ENCODE results near the gene ST6GALNAC2. TPM values are rescaled to one million over a fixed set of nuclear protein-coding genes. Genes with fewer than 3 reads are reported as not detected.
"Not testable (repeated sequence)": the region's sequence is repeated elsewhere in the genome, so short reads cannot be mapped to it uniquely, and the experiment has no call there.

The ST6GALNAC2 gene
- total RNA-seq, 2 donors from 2014 or later = 3.9 to 4.5 TPM

DNA sequence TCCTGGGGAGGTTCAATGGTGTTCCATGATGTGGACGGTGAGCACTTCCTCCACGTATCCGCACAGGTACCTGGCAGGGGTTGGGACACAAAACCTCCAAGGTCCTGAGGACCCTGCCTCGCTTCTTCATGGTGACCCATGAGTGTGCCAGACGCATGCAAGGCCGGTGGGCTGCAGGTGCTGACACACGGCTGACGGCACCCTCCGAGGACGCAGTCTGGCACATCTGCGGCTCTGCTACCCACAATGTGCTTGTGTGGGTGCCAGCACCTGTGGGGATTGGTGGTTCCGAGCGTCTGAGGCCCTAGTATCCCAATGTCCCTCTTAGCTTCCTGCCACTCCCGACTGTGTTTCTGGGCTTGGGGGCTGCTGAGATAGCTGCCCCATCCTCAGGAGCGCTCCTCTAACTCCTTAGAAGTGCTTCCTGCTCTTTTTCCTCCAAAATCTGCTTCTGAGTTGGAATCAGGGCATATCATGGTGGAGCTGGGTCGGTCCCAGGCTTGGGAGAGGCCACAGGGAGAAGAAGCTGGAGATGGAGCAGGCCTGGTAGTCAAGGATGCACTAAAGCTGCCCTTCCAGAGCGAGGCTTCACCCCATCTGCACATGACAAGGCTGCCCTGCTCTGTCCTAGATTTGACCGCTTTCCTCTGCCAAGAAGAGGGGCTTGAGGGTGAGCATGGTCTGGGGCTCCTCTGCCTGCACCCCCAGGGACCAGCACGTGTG, 49.7 kb downstream of the ST6GALNAC2 start:
- intact Hi-C loops (cut with DNase I, micrococcal nuclease) = no loop called here
- ATAC-seq (no peak), DNase-seq (no peak)

DNA sequence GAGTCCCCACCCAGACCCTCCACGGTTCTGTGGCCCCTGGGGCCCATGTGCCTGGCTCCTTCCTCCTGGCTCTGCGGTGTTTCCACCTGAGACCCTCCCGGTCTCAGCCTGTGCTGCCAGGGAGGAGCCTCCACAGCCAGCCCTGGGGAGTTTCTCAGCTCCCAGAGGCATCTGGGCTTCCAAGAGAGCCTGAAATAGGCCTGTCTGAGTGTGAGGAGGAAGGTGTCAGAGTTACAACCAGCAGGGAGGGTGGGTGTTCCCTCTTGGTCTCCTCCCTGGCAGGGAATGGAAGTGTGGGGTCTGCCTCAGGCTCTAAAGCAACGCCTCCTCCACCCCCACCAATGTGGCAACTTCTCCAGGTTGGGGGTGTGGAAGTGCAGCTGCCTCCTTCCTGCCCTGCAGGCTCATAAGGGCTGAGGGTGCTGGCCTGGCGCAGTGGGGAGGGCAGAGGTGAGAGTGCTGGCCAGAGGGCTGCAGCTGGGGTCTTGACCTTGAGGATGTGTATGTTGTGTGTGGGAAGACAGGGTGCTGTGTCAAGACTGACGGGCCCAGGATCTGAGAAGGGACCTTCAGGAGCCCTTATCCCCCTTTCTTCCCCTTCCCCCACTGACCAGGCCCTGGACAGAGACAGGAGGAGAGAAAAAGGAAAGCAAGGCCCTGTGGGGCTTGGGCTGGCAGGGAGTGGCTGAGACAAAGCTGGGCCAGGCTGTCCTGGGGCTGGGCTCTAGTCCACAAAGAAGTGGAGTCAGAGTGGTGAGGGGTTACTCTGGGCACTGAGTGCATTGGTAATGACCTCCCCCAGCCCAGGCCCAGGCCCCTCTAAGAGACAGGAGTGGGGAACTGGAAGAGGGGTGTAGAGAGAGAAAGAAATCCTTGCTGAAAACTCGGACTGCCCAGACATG, 50.6 kb downstream of the ST6GALNAC2 start:
- intact Hi-C loops (cut with DNase I, micrococcal nuclease) = no loop called here
- DNase-seq = no peak
- no peak for ATAC-seq

DNA sequence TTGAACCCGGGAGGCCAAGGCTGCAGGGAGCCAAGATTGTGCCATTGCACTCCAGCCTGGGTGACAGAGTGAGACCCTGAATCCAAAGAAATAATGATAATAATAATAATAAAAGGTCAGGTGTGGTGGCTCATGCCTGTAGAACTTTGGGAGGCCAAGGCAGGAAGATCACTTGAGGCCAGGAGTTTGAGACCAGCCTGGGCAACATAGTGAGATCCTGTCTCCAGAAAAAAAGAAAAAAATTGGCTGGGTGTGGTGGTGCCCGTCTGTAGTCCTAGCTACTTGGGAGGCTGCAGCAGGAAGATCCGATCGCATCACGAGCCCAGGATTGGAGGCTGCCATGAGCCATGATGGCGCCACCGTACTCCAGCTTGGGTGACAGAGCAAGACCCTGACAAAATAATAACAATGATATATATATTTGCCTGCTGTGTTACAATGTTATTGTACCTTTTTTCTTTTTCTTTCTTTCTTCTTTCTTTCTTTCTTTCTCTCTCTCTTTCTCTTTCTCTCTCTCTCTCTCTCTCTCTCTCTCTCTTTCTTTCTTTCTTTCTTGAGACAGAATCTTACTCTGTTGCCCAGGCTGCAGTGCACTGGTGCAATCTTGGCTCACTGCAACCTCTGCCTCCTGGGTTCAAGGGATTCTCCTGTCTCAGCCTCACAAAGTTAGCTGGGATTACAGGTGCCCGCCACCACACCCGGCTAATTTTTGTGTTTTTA, 51.9 kb downstream of the ST6GALNAC2 start:
- ATAC-seq; intact Hi-C loops (cut with DNase I, micrococcal nuclease); DNase-seq: not testable (repeated sequence)

GRCh38 chr17:76532072-76532651, 53.5 kb downstream of the ST6GALNAC2 start:
- DNase-seq = no peak
- intact Hi-C loops (cut with DNase I, micrococcal nuclease) = no loop called here
- no peak for ATAC-seq

DNA sequence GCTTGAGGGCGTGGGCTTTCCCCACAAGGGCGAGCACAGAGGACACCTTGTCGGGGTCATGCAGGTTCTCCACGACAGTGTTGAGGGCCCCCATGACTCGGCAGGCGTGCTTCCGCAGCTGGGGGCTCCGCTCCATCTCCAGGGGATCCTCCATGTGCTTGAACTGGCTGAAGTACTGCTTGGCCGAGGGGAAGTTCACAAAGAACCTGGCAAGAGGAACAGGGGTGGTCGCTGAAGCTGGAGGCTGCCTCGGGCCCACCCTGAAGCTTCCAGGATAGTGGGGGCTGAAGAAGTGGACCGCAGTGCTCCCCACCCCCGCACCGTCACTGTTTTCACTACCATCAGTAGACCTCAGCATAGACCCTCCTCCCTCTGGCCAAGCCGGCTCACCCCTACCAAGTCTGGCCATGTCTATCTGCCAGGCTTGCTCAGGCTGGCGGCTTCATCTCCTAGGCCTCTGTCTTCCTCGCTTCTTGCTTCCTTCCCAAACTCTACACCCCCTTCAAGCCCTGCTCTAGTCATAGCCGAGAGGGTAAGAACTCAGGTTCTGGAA, 54.1 kb downstream of the ST6GALNAC2 start:
- DNase-seq = no peak
- ATAC-seq = no peak
- intact Hi-C loops (cut with DNase I, micrococcal nuclease) = no loop called here

GRCh38 chr17:76530811-76531485, 54.7 kb downstream of the ST6GALNAC2 start:
- DNase-seq (no peak), ATAC-seq (no peak)
- intact Hi-C loops (cut with DNase I, micrococcal nuclease) = no loop called here

DNA sequence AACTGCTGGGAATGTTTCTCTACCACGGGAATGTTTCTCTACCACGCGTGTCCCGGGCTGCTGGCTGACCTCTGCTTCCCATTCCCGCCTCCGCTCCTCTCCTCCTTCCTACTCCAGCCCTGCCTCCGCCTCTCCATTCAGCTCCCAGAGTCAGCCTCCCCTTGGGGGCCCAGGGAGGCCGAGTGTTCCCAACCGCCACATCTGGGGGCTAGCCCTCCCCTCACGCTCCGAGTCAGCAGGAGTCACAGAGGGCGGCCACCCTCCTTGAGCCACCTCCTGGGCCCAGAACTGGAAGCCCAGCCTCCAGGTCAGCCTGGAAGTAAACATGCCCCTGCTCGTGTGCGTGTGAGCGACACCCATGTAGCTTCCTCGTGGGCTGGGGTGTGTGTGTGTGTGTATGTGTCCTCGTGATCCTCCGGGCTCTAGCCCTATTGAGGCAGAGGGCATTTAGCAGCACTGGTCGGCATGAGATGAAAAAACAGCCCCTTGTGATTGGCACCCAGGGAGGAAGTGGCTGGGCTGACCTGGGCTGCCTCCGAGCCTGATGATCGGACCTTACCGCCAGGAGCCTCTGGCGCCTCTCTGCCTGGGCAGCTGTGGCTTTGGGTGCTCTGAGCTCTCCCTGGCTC, 55.5 kb downstream of the ST6GALNAC2 start:
- peak; percentile 32 to 54 for DNase-seq
- intact Hi-C loops (cut with DNase I, micrococcal nuclease) = no loop called here
- peak; percentile 42 for ATAC-seq

DNA sequence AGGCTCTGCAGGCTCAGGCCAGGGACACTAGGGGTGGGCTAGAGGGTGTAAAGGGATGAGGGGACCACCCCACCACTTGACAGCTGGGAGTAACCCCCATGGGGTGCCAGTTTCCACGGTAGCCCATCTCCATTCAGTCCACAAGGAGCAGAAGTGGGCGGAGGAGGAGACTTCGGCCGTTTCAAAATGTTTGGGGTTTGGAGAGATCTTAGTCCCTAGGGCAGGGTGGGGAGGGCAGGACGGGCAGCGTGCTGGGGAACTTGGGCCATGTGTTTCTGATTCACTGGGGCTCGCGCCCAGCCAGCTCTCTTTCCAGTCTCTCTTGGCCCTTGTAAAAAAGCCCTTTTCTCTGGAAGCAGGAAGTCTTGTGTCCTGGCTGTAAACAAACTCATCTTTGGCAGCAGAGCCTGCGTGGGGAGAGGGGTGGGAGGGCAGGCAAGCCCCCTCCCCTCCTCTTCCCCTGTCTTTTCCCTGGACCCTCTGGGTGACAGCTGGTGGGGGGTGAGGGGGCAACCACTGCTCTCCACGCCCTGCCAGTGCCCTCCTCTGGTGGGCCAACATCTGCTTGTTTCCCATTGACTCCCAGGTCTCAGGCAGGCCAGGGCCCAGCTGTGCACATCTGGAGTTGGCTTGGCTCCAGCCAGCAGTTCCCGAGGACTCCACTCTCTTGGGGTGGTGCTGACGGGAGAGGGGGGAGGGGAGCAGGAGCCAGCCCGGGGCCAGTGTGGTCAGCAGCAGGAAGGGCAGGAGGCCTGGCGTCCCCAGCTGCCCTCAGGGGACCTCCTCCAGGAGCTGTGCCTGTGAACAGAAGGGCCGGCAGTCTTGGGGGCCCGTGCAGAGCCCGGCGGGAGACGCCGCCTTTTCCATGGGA, 56.2 kb downstream of the ST6GALNAC2 start:
- DNase-seq (peak; percentile 67 to 76), ATAC-seq (peak; percentile 42)
- intact Hi-C loops (cut with DNase I, micrococcal nuclease) = no loop called here

DNA sequence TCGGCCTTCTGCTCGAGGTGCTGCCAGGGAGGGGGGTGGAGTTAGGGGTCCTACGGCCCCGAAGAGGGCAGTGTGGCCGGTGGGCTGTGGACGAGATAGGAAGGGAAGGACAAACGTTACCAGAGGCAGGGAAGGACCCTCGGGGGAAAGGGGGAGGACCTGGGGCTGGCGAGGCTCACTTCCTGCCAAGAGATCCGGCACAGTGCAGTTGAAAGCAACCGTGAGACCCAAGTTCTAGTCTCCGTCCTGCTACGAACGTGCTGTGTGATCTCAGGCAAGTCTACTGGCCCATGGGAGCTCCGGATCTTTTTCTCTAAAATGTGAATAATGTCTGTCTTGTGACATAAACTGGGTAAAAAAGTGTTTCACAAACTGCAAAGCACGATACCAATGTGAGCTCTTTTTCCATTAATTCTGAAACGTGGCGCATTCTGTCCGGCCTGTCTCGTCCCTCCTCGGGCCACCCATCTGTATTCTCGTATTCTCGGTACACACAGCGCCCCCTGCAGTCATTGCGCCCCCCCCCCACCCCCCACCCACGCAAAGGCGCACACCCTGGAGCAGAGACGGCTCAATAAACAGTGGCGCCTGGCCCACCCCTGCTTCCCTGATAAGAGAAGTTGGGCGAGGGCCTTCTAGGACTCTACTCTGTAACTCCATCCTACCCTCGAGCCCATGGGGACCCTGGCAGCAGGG, 57.0 kb downstream of the ST6GALNAC2 start:
- intact Hi-C loops (cut with DNase I, micrococcal nuclease) = no loop called here
- no peak for ATAC-seq
- DNase-seq = peak in 1 of 2 donors; percentile 34

DNA sequence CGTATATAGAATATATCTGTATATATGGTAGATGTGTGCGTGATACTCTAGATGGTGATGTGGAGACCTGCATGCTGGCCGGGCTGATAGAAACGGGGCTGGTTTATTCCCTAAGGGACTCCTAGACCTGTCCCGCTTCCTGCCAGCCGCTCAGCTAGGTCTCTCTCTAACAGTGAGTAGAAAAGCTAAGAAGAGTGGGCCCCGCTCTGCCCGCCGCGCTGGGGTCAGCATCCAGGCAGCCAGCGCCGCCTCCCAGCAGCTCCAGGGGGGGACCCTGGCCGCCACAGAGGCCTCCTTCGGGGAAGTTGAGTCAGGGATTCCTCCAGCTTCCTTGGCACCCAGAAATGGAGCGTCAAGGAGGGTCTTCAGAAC, 57.5 kb downstream of the ST6GALNAC2 start:
- no peak for ATAC-seq
- DNase-seq = peak in 1 of 2 donors; percentile 39
- intact Hi-C loops (cut with DNase I, micrococcal nuclease) = no loop called here

GRCh38 chr17:76527430-76528111, 58.1 kb downstream of the ST6GALNAC2 start:
- DNase-seq = peak; percentile 53 to 56
- intact Hi-C loops (cut with DNase I, micrococcal nuclease) = no loop called here
- no peak for ATAC-seq

- intact Hi-C loops (cut with DNase I, micrococcal nuclease); ATAC-seq; DNase-seq: not testable (repeated sequence)
These were observed 58.6 kb downstream of the ST6GALNAC2 start for GRCh38 chr17:76527016-76527415.

DNA sequence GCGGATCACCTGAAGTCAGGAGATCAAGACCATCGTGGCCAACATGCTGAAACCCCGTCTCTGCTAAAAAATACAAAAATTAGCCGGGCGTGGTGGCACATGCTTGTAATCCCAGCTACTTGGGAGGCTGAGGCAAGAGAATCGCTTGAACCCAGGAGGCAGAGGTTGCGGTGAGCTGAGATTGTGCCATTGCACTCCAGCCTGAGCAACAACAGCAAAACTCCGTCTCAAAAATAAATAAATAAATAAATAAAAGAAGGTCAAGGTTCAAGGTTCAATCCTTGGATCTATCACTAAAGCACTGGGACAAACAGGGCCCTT, 60.2 kb downstream of the ST6GALNAC2 start:
- intact Hi-C loops (cut with DNase I, micrococcal nuclease); DNase-seq; ATAC-seq: not testable (repeated sequence)

GRCh38 chr17:76524598-76525512, 60.8 kb downstream of the ST6GALNAC2 start:
- ATAC-seq = peak; percentile 64
- intact Hi-C loops (cut with DNase I, micrococcal nuclease) = loop anchor here (5.0 kb wide), 1 partner anchor 97 kb away; no protein-coding TSS in a partner anchor
- peak in 1 of 2 donors; percentile 60 for DNase-seq
